NK-92 treated with Interleukin-12 subunit alpha and Interleukin-12 subunit beta, amount 100 ng/mL, for 24 hours (cell line): ENCODE data around the gene WWC1.

Experiments
- DNase-seq: peaks from one replicate; lab custom pipeline; 2025; lab: John Stamatoyannopoulos, UW

Gene WWC1

DNA sequence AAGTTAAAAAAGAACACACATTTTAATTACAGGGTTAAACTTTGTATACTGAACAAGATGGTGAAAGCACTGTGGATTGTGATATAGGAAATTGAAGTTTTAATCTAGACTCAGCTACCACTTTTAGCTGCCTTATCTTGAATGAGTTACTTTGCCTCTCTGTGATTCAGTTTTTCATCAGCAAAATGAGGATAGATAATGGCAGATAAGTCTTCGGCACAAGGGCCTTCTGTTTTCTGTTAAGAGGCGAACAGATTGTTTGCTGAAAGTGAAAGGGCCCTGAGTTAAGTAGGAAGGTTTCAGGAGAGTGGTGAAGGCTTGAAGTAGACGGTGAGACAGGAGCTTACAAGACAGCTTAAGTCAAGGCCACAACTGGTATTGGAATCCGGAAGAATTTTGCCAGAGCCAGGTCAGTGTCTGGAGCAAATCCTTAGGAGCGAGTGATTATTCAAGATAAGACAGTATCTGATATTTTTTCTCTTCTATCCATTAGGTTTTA lies 202.7 kb downstream of the WWC1 start:
- DNase-seq, result no peak

DNA sequence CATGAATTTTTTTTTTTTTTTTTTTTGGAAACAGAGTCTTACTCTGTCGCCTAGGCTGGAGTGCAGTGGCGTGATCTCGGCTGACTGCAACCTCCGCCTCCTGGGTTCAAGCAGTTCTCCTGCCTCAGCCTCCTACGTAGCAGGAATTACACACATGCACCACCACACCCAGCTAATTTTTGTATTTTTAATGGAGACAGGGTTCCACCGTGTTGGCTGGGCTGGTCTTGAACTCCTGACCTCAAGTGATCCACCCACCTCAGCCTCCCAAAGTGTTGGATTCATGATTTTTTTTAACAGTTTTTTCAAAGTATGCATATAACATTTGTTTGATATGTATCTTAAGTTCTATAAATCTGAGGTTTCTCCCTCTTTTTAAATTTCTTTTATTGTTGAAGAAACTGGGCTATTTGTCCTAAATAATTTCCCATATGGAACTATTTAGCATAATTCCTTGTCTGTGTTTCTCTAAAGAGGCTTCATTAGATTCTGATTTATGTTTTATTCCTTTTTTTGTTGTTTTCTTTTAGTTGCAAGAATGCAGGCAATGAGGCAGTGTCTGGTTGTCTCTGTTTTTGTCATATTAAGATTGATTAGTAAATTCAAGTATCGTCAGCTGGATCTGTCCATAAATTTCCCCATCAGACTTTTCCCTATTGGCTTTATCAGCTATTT lies 211.3 kb downstream of the WWC1 start:
- no peak for DNase-seq

DNA sequence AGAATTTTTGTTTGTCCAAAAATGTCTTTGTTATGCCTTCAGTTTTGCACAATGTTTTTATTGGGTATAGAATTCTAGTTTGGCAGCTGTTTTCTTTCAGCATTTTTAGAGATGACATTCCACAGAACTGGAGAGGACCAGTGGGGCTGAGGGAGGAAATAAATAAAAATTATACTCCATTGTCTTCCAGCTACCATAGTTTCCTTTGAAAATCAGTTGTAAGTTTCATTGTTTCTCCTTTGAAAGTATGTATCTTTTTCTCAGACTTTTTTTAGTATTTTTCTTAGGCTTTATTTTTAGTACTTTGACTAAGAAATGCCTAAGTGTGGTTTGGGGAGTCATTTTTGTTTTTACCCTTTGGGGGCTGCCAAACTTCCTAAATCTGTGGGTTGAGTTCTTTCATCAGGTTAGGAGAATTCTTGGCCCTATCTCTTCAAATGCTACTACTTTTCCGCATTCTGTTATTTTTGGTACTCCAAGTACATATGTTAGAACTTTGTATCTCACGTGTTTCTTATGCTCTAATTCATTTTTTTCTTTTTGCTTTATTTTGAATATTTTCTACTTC lies 222.5 kb downstream of the WWC1 start:
- DNase-seq, result no peak
